GM12801 (cell line): ENCODE results near the gene PLAC9.

ENCODE experiments used
- CTCF ChIP-seq: IDR thresholded peaks from one replicate; pipeline ENCODE4 v1.5.1; 2011; ENCODE audit warnings: control low read depth; ENCODE audit not compliant: insufficient read length; ENCODE audit errors: extremely low read depth

Gene PLAC9

DNA sequence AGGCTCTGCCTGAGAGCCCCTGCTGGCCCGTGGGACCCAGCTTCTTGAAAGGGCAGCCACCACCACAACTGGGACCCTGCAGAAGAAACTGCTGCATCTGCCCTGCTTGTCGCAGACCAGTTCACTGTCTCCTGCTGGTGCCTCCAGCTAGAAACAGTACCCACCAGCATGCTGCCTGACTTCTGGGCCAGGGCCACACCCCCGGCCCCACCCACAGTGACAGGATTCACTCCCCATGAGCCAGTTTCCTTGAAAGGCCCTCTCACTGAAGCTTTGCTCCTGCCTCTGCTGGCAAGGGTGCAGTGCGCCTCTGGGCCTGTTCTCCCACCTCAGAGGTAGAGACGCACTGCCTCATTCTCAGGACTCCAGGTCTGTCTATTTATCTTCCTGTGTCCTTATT lies 40.4 kb downstream of the PLAC9 start:
- no peak for TF ChIP-seq CTCF

DNA sequence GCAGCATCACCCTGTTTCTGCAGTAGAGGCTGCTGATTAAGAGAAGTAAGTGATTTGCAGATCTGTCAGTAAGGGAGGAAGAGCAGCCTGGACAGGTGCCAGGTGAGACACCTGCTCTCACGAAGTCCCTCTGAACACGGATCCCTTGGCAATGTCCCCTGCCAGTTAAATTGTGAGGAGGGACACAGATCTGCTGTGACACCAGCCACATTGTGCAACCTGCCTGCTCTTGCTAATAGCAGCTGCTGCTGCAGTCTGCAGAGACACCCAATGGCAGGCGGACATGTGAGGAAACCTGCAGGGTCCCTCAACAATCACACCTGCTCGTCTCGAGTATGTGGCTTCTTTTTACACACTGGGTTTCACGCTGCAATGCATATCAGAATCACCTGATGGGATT lies 40.9 kb downstream of the PLAC9 start:
- TF ChIP-seq CTCF: no peak

DNA sequence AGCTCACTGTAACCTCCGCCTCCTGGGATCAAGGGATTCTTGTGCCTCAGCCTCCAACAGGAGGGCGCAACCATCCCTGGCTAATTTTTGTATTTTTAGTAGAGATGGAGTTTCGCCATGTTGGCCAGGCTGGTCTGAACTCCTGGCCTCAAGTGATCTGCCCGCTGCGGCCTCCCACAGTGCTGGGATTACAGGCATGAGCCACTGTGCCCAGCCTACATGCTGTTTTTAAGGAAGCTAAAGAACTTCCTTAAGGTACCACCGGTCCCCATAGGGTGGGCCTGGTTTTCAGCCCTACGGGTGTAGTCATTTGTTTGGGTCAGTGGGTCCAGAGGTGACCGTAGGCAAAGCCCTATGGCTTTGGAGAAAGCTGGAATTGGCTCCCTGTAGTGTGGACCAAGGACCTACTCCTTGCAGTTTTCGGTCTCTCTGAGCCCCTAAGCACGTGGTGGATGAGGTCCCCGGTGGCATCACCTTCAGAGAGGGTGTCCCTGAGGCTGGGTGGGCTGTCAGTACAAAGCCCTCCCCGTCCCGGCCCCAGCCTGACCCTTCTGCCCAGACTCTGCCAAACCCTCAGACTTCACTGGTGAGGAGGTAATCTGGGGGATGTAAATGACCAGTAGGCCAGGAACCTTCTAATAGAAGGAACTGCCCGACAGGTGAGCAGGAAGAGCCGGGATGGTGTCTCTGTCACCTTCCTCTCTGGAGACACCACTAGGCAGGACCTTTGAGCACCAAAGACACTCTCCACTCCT lies 42.3 kb downstream of the PLAC9 start:
- TF ChIP-seq CTCF: no peak

DNA sequence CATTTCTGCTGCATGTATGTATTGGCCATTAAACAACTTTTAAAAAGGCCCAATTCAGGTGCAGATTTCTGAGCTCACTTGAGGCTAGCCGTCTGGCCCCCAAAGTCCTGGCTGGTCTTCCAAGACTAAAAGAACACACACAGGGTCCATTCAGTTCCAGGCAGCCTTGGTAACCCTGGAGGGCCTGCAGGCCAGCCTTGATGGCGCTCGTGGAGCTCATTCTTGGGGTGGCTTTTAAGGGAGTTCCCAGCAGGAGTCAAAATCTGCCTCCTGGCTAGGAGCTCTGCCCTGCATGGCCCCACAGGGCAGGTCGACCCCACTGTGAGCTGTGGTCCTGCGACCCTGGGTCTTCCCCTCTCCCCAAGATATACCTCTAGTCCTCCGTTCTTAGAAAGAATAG lies 44.0 kb downstream of the PLAC9 start:
- TF ChIP-seq CTCF: no peak

DNA sequence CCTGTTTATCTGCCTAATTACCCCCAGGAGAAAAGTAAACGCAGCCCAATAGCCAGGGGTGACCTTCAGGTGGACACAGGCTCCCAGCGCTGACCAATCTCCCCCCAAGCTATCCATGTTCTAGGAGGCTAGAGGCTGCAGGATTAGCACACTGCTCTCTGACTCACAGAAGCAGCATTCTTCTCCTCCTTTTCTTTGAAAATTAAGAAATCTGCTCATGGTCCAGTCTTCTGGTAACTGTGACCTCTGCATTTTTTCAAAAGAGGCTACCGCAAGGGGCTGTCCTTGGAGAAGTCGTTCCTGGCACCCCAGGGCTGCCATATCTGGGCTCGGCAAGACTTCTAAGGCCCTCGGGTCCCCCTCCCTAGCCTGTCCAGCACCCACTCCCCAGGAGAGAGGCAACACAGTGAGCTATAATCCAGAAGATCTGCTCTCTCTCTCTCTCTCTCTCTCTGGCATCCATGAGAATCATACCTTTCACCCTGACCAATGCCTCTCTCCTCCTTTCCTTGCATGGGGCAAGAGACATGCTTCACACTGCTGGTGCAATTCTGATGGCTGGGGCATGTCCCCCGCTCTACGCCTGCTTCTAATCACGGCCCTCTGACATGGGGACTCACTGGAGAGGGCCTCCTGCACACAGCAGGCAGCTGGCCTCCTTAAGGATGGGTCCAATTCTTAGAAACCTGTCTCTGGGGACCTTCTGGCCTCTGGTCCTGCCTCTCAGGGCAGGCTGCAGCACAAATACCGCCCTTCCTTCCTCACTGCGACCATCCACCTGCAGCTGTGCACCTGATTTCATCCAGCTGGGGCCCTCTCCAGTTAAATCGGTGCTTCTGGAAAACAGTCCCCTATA lies 45.5 kb downstream of the PLAC9 start:
- no peak for TF ChIP-seq CTCF

DNA sequence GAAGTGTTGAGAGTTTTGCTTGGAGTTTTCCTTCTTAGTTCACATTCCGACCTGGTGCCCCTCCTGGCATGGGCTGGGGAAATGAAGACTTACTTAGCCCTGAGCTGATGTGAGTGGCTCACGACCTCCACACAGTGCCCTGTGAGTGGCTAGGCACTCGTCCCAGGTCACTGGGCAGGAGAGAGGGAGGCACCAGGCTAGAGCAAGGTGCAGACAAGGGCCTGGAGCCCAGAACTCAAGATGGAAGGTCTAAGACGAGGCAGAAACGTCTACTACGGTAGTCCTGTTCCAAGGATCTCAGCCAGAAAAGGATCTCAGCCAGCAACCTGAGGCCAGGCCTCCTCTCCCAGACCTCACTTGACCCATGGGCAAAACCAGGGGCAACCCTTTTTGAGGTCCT lies 50.5 kb downstream of the PLAC9 start:
- no peak for TF ChIP-seq CTCF

GRCh38 chr10:80183436-80183835 lies 50.9 kb downstream of the PLAC9 start:
- TF ChIP-seq CTCF: no peak
